ENCODE results near the gene TCTN2. TPM values are rescaled to one million over a fixed set of nuclear protein-coding genes. Genes with fewer than 3 reads are reported as not detected.
A peak's percentile ranks its signal among the peaks of the same experiment; 100 is the strongest.

The TCTN2 gene
- total RNA-seq, 2 donors from 2014 or later, result 4.6 to 8.7 TPM

DNA sequence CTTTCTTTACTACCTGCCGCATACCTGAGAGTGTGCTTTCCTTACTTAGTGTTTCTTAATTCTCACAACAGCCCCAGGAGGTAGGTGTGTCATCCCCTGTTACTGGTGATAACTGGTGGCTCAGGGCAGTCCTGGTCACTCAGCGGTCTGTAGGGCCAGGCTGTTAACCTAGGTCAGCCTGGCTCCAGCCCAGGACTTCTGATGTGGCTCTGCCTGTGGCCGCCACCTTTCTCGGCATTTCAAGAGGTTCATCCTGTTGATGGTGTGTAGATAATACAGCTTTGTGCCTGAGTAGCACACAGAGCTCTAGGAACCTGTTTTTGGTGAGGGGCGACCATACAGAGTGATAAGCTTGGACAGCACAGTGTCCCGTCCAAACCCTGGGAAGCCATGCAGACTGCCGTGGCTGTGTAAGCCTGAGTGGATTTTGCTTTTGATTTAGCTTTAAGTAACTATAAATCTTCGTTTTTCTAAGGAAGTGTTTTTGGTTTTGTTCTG lies 79.3 kb downstream of the TCTN2 start:
- DNase-seq (ENCODE audit: low spot score) (no peak), ATAC-seq (ENCODE audit: insufficient number of reproducible peaks, low FRiP score, low read depth) (no peak)
- TF ChIP-seq, protein P1, sequence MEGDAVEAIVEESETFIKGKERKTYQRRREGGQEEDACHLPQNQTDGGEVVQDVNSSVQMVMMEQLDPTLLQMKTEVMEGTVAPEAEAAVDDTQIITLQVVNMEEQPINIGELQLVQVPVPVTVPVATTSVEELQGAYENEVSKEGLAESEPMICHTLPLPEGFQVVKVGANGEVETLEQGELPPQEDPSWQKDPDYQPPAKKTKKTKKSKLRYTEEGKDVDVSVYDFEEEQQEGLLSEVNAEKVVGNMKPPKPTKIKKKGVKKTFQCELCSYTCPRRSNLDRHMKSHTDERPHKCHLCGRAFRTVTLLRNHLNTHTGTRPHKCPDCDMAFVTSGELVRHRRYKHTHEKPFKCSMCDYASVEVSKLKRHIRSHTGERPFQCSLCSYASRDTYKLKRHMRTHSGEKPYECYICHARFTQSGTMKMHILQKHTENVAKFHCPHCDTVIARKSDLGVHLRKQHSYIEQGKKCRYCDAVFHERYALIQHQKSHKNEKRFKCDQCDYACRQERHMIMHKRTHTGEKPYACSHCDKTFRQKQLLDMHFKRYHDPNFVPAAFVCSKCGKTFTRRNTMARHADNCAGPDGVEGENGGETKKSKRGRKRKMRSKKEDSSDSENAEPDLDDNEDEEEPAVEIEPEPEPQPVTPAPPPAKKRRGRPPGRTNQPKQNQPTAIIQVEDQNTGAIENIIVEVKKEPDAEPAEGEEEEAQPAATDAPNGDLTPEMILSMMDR (IDR thresholded peaks at IDR 0.05), result no peak
- Histone ChIP-seq H3K27me3 (replicated peaks; ENCODE audit: insufficient read depth) (no peaks in the 10 kb centered on the region), H3K36me3 (peaks cover 29% of the 10 kb centered on the region), H3K9me3 (no peaks in the 10 kb centered on the region), H3K4me1 (ENCODE audit: control insufficient read depth in 1 of 2, low read depth in 2 of 2) (no peaks in the 10 kb centered on the region), H3K27ac (no peak overlapping the region), H3K4me3 (no peak overlapping the region)

DNA sequence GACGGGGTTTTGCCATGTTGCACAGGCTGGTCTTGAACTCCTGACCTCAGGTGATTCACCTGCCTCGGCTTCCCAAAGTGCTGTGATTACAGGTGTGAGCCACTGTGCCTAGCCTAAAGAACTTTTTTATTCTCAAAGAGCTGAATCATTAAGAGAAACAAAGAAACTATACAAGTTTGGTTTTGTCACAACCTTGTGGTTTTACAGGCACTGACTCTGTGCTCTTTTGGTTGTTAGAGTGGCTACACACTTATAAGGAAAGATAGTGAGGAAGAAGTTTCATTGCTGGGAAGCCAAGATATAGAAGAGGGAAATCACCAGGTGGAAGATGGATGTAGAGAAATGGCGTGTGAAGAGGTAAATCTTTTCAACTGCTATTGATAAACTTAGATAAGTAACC lies 81.1 kb downstream of the TCTN2 start:
- H3K9me3 ChIP-seq, result no peaks in the 10 kb centered on the region
- ATAC-seq (ENCODE audit: insufficient number of reproducible peaks, low FRiP score, low read depth) (no peak), DNase-seq (ENCODE audit: low spot score) (no peak)
- H3K27ac ChIP-seq, result no peak overlapping the region
- TF ChIP-seq, protein P1 (IDR thresholded peaks at IDR 0.05), result no peak
- H3K36me3 ChIP-seq, result peaks cover 28% of the 10 kb centered on the region
- no peak overlapping the region for H3K4me3 ChIP-seq
- no peaks in the 10 kb centered on the region for H3K27me3 ChIP-seq (replicated peaks; ENCODE audit: insufficient read depth)
- peaks cover 2% of the 10 kb centered on the region in 2 donors for H3K4me1 ChIP-seq (ENCODE audit: control insufficient read depth in 1 of 2, low read depth in 2 of 2)

DNA sequence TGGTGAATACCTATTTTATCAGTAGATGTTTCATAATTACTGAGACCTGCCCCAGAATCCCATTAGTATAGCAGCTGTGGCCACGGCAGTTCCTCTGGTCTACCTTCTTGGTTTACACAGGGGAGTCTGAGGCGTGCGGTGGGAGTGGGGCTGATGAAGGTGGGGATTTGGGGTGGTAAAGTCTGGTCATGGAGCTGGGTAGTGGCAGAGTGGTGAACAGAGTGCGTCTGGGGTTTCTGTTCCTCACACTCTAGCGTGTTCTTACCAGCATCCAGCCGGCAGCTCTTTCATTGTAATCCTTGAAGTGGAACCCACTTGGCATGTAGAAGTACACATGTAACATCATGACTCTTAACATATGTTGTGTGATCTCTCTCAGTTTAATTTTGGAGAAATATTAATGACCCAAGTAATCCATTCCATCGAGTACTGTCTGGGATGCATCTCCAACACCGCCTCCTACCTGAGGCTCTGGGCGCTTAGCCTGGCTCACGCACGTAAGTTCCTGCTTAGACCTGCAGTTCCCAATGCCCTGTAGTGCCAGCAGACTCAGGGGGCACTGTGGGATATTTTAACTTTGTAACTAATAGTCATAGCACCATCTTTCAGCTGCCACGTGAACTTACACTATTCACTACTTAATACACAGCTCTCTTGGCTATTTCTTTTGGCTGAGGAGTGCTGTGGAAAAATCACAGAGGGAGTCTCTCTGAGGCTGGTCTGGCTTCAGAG lies 83.3 kb downstream of the TCTN2 start:
- H3K27ac ChIP-seq, result no peak overlapping the region
- peaks cover 12% of the 10 kb centered on the region in 2 donors for H3K4me1 ChIP-seq (ENCODE audit: control insufficient read depth in 1 of 2, low read depth in 2 of 2)
- H3K36me3 ChIP-seq, result peaks cover 23% of the 10 kb centered on the region
- no peaks in the 10 kb centered on the region for H3K9me3 ChIP-seq
- DNase-seq (ENCODE audit: low spot score), result no peak
- TF ChIP-seq, protein P1 (IDR thresholded peaks at IDR 0.05), result no peak
- ATAC-seq (ENCODE audit: insufficient number of reproducible peaks, low FRiP score, low read depth), result no peak
- H3K27me3 ChIP-seq (replicated peaks; ENCODE audit: insufficient read depth), result no peaks in the 10 kb centered on the region
- H3K4me3 ChIP-seq, result no peak overlapping the region

DNA sequence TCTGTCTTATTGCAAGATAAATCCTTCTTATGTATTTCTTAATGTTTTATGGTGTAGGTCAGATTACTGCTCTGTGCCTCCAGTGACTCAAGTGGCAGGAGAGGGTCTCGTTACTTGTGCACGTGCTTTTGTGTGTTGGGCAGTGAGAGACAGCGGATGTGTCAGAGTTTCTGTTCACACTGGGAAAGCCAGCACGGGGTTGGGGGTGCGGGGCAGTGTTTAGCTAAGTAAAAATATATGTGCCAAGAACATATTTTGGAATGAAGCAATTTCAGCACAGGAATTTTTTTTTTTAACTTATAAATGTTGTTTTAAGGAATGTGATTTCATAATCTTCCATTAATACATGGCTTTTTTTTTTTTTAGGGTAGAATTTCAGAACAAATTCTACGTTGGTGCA lies 86.6 kb downstream of the TCTN2 start:
- no peak overlapping the region for H3K4me3 ChIP-seq
- TF ChIP-seq, protein P1 (IDR thresholded peaks at IDR 0.05), result no peak
- peaks cover 12 to 26% of the 10 kb centered on the region in 2 donors for H3K4me1 ChIP-seq (ENCODE audit: control insufficient read depth in 1 of 2, low read depth in 2 of 2)
- peaks cover 12% of the 10 kb centered on the region for H3K36me3 ChIP-seq
- DNase-seq (ENCODE audit: low spot score) (peak; percentile 67), ATAC-seq (ENCODE audit: insufficient number of reproducible peaks, low FRiP score, low read depth) (peak; percentile 72)
- peak overlapping the region in 1 of 2 donors; percentile 47 for H3K27ac ChIP-seq
- H3K9me3 ChIP-seq, result no peaks in the 10 kb centered on the region
- H3K27me3 ChIP-seq (replicated peaks; ENCODE audit: insufficient read depth), result no peaks in the 10 kb centered on the region

Other genes with a start within 250 kb of the TCTN2 start
- gene RILPL2, start 234.4 kb upstream of the TCTN2 start, total RNA-seq, result 10 to 100 TPM; 15.9 to 18.1 TPM
- 10 to 100 TPM; 27.8 to 73.9 TPM for gene SNRNP35, start 213.0 kb upstream of the TCTN2 start, total RNA-seq
- gene RILPL1, start 137.4 kb upstream of the TCTN2 start, total RNA-seq, result 10 to 100 TPM; 29.0 to 49.7 TPM
- 100 to 1,000 TPM; 150 to 152 TPM for gene TMED2, start 86.6 kb upstream of the TCTN2 start, total RNA-seq
- gene DDX55, start 69.0 kb upstream of the TCTN2 start, total RNA-seq, result 10 to 100 TPM; 20.6 to 41.8 TPM
- gene EIF2B1, start 37.4 kb upstream of the TCTN2 start, total RNA-seq, result 100 to 1,000 TPM; 154 to 177 TPM
- 10 to 100 TPM; 17.4 to 29.9 TPM for gene GTF2H3, start 37.3 kb upstream of the TCTN2 start, total RNA-seq
- gene ATP6V0A2, start 41.2 kb downstream of the TCTN2 start, total RNA-seq, result 10 to 100 TPM; 14.1 to 32.9 TPM
- under 1 TPM; under 0.01 to 0.14 TPM for gene DNAH10, start 91.2 kb downstream of the TCTN2 start, total RNA-seq